Keratinocyte (primary cell): ENCODE measurements around the gene NADSYN1.

Experiments
- CTCF ChIP-seq, 3 experiments: IDR thresholded peaks in 1 of 3; conservative IDR thresholded peaks in 1 of 3; optimal IDR thresholded peaks in 1 of 3; 2 replicates in 2 of 3; 3 replicates in 1 of 3; pipeline versions ENCODE3 to v1.5.1; 2011; ENCODE audit warnings: low read length in 3 of 3, mild to moderate bottlenecking in 3 of 3, moderate library complexity in 2 of 3, control low read depth in 1 of 3, inconsistent platforms in 1 of 3; ENCODE audit not compliant: insufficient read depth in 2 of 3; ENCODE audit errors: extremely low read depth in 1 of 3
- EZH2 ChIP-seq: IDR thresholded peaks from one replicate; pipeline ENCODE4 v1.6.1; 2012; ENCODE audit warnings: inconsistent platforms, mild to moderate bottlenecking, low read length, moderate library complexity

- TF ChIP-seq EZH2 (no peak), CTCF (optimal IDR thresholded peaks at IDR 0.05 in 1 of 3, IDR thresholded peaks at IDR 0.05 in 1 of 3, conservative IDR thresholded peaks at IDR 0.05 in 1 of 3; ENCODE audit: extremely low read depth in 1 of 3, insufficient read depth in 2 of 3, low read length in 3 of 3) (no peak)
Measured at GRCh38 chr11:71485063-71485399, 32.0 kb downstream of the NADSYN1 start.
